Loucy (cell line): ENCODE measurements around the gene PRICKLE2.

ENCODE experiments used
- H2AFZ ChIP-seq: fragments of 200-600 bp; sonication (generic); 2 replicates; pipeline ENCODE4 v1.6.0; 2016; ENCODE audit warnings: antibody characterized with exemption, mild to moderate bottlenecking, low read length, moderate library complexity
- H3F3A ChIP-seq: fragments of 200-600 bp; 2 replicates; pipeline ENCODE4 v1.6.0; 2016; ENCODE audit warnings: antibody characterized with exemption, low read depth, mild to moderate bottlenecking
- H3K27me3 ChIP-seq: fragments of 200-600 bp; sonication (generic); 2 replicates; pipeline ENCODE4 v1.6.1; 2014; ENCODE audit warnings: low read length, mild to moderate bottlenecking; ENCODE audit not compliant: insufficient read depth, poor library complexity, severe bottlenecking
- H3K36me3 ChIP-seq: fragments of 200-600 bp; sonication (generic); 2 replicates; pipeline ENCODE4 v1.6.1; 2016; ENCODE audit warnings: low read length; ENCODE audit not compliant: insufficient read depth
- H3K4me1 ChIP-seq: fragments of 200-600 bp; sonication (generic); 2 replicates; pipeline ENCODE4 v1.5.1; 2014; ENCODE audit warnings: low read length, mild to moderate bottlenecking; ENCODE audit not compliant: insufficient read depth, poor library complexity, severe bottlenecking
- H3K4me2 ChIP-seq: fragments of 200-600 bp; sonication (generic); 2 replicates; pipeline ENCODE4 v1.6.0; 2014; ENCODE audit warnings: antibody characterized with exemption, low read length, low read depth, mild to moderate bottlenecking; ENCODE audit not compliant: poor library complexity, severe bottlenecking
- H3K4me3 ChIP-seq: fragments of 200-600 bp; sonication (generic); 2 replicates; pipeline ENCODE4 v1.5.1; 2014; ENCODE audit warnings: low read length, mild to moderate bottlenecking, mixed read lengths; ENCODE audit not compliant: poor library complexity, severe bottlenecking
- H3K79me2 ChIP-seq: fragments of 200-600 bp; sonication (generic); 2 replicates; pipeline ENCODE4 v1.6.1; 2014; ENCODE audit warnings: low read length; ENCODE audit not compliant: insufficient read depth
- H3K9ac ChIP-seq: fragments of 200-600 bp; sonication (generic); 2 replicates; pipeline ENCODE4 v1.6.0; 2014; ENCODE audit warnings: mild to moderate bottlenecking, low read depth, low read length, moderate library complexity; ENCODE audit not compliant: poor library complexity, severe bottlenecking
- H3K9me2 ChIP-seq: fragments of 200-600 bp; sonication (generic); replicated peaks from 2 replicates; pipeline ENCODE4 v1.6.1; 2016; ENCODE audit warnings: low read depth, low read length, mixed read lengths
- H3K9me3 ChIP-seq: fragments of 200-600 bp; sonication (generic); 2 replicates; pipeline ENCODE4 v1.6.1; 2014; ENCODE audit warnings: mild to moderate bottlenecking, antibody characterized with exemption, low read length, low read depth; ENCODE audit not compliant: insufficient read depth
- H4K20me1 ChIP-seq: fragments of 200-600 bp; sonication (generic); 2 replicates; pipeline ENCODE4 v1.6.0; 2014; ENCODE audit warnings: antibody characterized with exemption, low read length, mild to moderate bottlenecking; ENCODE audit not compliant: insufficient read depth, poor library complexity, severe bottlenecking
- EZH2phosphoT487 ChIP-seq: fragments of 200-600 bp; IDR thresholded peaks from 2 replicates; pipeline ENCODE4 v1.6.1; 2018; ENCODE audit warnings: antibody characterized with exemption, mild to moderate bottlenecking, moderate library complexity, borderline replicate concordance
- TF ChIP-seq, protein P1 (sequence below): fragments of 200-600 bp; sonication (generic); conservative IDR thresholded peaks from 2 replicates; pipeline ENCODE4 v1.5.1; 2014; ENCODE audit warnings: mild to moderate bottlenecking, antibody characterized with exemption, low read length

The PRICKLE2 gene

DNA sequence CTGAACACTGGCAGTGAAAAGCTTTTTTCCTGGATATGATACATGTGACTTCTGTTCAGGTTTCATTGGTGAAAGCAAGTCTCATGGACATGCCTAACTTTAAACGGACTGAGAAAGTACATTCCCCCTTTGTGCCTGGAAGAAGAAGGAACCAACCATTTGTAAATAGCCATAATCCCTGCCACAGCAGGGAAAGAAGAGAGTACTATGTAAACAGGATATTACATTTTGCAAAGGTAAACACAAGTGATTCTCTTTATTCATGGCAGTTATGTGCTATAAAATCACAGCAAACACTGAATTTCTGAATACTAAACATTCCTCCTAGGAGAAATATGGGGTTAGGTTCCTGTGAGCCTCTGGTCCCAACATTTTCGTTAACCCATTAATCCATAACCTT, 46.8 kb downstream of the PRICKLE2 start:
- Histone ChIP-seq H3K9me2 (no peaks in the 10 kb centered on the region), H3K4me3 (no peak overlapping the region), H3K9me3 (no peaks in the 10 kb centered on the region), H3K9ac (no peak overlapping the region), H3K36me3 (no peaks in the 10 kb centered on the region), H3K4me2 (no peak overlapping the region), H2AFZ (no peak overlapping the region), H3K4me1 (no peaks in the 10 kb centered on the region), H3F3A (no peaks in the 10 kb centered on the region), H3K27me3 (no peaks in the 10 kb centered on the region), H3K79me2 (no peaks in the 10 kb centered on the region), H4K20me1 (no peaks in the 10 kb centered on the region)
- TF ChIP-seq EZH2phosphoT487, result no peak
- TF ChIP-seq, protein P1, sequence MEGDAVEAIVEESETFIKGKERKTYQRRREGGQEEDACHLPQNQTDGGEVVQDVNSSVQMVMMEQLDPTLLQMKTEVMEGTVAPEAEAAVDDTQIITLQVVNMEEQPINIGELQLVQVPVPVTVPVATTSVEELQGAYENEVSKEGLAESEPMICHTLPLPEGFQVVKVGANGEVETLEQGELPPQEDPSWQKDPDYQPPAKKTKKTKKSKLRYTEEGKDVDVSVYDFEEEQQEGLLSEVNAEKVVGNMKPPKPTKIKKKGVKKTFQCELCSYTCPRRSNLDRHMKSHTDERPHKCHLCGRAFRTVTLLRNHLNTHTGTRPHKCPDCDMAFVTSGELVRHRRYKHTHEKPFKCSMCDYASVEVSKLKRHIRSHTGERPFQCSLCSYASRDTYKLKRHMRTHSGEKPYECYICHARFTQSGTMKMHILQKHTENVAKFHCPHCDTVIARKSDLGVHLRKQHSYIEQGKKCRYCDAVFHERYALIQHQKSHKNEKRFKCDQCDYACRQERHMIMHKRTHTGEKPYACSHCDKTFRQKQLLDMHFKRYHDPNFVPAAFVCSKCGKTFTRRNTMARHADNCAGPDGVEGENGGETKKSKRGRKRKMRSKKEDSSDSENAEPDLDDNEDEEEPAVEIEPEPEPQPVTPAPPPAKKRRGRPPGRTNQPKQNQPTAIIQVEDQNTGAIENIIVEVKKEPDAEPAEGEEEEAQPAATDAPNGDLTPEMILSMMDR, result no peak

DNA sequence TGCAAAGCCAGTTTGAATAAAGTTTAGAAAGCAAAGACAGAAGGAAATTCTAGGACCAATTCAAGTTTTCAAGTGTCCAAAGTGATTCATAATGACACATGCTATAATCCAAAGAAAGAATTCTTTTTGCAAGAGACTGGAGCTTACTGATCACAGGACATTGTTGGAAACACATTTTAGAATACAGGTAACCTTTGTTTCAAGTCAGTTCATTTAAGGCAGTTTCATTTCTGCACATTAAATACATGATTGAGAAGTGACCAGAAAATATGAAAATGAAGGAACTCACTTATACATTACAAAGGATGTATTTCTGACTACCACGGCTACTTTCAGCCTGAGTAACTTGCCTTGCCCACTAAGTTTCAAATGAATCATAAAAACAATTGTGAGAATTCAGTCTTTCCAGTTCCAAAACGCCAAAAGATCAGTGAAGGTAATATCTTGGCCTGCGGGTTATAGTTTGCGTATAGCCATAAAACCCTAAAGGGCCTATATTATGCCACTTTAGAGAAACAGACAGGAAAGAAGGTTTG, 48.7 kb downstream of the PRICKLE2 start:
- Histone ChIP-seq H4K20me1 (no peaks in the 10 kb centered on the region), H3K27me3 (no peaks in the 10 kb centered on the region), H3K4me1 (no peaks in the 10 kb centered on the region), H3K9me2 (no peaks in the 10 kb centered on the region), H3K4me3 (no peak overlapping the region), H3K9ac (no peak overlapping the region), H3K4me2 (no peak overlapping the region), H3K79me2 (no peaks in the 10 kb centered on the region), H2AFZ (no peak overlapping the region), H3F3A (no peaks in the 10 kb centered on the region), H3K9me3 (no peaks in the 10 kb centered on the region), H3K36me3 (no peaks in the 10 kb centered on the region)
- TF ChIP-seq, protein P1, result no peak
- TF ChIP-seq EZH2phosphoT487, result no peak

DNA sequence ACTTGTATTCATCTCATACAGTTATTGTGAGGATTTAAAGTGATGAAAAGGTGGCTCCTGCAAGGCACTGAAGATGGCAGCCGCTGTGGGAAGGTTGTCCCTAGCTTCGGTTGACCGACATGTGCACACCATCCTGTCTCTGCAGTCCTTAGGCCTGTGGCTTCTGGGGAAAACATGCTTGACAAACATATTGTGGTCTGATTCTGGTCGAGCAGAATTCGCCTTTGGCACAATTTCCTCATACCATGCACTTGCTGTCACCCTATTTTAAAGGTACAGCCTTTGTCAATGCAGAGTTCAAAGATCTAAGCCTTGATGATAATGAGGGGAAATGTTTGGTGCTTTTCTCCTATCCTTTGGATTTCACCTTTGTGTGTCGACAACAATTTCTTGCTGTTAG, 50.9 kb downstream of the PRICKLE2 start:
- Histone ChIP-seq H3K36me3 (no peaks in the 10 kb centered on the region), H3K79me2 (no peaks in the 10 kb centered on the region), H3K4me2 (no peak overlapping the region), H3K27me3 (no peaks in the 10 kb centered on the region), H4K20me1 (no peaks in the 10 kb centered on the region), H3F3A (no peaks in the 10 kb centered on the region), H3K9me3 (no peaks in the 10 kb centered on the region), H3K4me3 (no peak overlapping the region), H3K4me1 (no peaks in the 10 kb centered on the region), H3K9ac (no peak overlapping the region), H2AFZ (no peak overlapping the region), H3K9me2 (no peaks in the 10 kb centered on the region)
- TF ChIP-seq, protein P1, result no peak
- TF ChIP-seq EZH2phosphoT487, result no peak
